ENCODE measurements around the gene GALNT4. TPM values are rescaled to one million over a fixed set of nuclear protein-coding genes. Genes with fewer than 3 reads are reported as not detected.

Gene GALNT4
- polyA plus RNA-seq, 1 experiment: 2.1 TPM

DNA sequence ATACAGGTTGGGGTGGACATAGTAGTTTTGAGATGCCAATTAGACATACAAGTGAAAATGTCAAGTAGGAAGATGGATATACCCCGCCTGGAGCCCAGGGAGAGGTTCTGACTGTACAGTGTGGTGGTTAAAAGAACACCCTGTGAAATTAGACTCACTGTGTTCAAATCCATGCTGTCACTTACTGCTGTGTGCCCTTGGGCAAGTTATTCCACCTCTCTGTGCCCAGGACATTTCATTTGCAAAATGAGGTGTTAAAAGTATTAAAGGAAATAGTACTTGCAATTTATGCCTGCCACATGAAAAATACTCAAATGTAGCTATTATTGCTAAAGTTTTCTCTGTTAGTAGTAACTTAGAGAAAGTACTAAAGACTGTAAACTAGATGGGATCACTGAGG, 18.5 kb downstream of the GALNT4 start:
- Histone ChIP-seq H3K36me3 (ENCODE audit: control insufficient read depth, insufficient read depth, low read length) (no peaks in the 10 kb centered on the region), H3K27me3 (ENCODE audit: control insufficient read depth, insufficient read depth, low read length) (no peaks in the 10 kb centered on the region), H3K4me3 (ENCODE audit: low read depth, low read length) (no peak overlapping the region)
- CTCF ChIA-PET: interaction anchor here (1.2 to 1.7 kb wide), 3 partner anchors 9 to 488 kb away, joined by 3 to 4 read pairs (median 4); no protein-coding TSS in a partner anchor
- no peak for DNase-seq (ENCODE audit: low read depth)
- POLR2A ChIA-PET: no interaction called here
- TF ChIP-seq, protein P1, sequence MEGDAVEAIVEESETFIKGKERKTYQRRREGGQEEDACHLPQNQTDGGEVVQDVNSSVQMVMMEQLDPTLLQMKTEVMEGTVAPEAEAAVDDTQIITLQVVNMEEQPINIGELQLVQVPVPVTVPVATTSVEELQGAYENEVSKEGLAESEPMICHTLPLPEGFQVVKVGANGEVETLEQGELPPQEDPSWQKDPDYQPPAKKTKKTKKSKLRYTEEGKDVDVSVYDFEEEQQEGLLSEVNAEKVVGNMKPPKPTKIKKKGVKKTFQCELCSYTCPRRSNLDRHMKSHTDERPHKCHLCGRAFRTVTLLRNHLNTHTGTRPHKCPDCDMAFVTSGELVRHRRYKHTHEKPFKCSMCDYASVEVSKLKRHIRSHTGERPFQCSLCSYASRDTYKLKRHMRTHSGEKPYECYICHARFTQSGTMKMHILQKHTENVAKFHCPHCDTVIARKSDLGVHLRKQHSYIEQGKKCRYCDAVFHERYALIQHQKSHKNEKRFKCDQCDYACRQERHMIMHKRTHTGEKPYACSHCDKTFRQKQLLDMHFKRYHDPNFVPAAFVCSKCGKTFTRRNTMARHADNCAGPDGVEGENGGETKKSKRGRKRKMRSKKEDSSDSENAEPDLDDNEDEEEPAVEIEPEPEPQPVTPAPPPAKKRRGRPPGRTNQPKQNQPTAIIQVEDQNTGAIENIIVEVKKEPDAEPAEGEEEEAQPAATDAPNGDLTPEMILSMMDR (IDR thresholded peaks at IDR 0.05; ENCODE audit: insufficient read depth, low read depth, low read length): no peak

DNA sequence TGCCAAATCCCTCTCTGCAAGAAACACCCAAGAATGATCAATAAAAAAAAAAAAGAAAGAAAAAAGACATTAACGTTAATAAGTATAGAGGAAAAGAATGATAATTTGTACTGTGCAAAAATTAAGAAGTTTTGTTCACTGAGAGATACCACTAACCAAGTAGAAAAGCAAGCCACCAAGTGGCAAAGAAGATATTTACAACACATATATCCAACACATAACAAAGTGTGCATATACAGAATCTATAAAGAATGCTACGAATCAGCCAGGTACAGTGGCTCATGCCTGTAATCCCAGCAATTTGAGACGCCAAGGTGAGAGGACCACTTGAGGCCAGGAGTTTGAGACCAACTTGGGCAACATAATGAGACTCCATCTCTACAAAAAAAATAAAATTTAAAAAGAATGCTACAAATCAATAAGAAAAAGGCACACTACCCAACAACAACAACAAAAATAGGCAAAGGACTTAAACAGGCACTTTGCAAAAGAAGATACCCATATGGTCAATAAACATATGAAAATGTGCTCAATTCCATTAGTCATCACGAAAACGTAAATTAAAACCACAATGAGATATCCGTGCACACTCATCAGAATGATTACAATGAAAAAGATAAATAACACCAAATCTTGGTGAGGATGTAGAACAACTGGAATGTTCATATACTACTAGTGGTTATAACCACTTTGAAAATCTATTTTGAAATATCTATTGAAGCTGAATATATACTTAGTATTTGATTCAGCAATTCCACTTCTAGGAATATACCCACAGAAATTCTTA, 19.8 kb downstream of the GALNT4 start:
- no peak for DNase-seq (ENCODE audit: low read depth)
- TF ChIP-seq, protein P1 (IDR thresholded peaks at IDR 0.05; ENCODE audit: insufficient read depth, low read depth, low read length): no peak
- no peaks in the 10 kb centered on the region for H3K27me3 ChIP-seq (ENCODE audit: control insufficient read depth, insufficient read depth, low read length)
- no peak overlapping the region for H3K4me3 ChIP-seq (ENCODE audit: low read depth, low read length)
- POLR2A ChIA-PET: no interaction called here
- no peaks in the 10 kb centered on the region for H3K36me3 ChIP-seq (ENCODE audit: control insufficient read depth, insufficient read depth, low read length)
- CTCF ChIA-PET: interaction anchor here (0.9 to 1.2 kb wide), 2 partner anchors 17 to 453 kb away, joined by 4 read pairs; no protein-coding TSS in a partner anchor

DNA sequence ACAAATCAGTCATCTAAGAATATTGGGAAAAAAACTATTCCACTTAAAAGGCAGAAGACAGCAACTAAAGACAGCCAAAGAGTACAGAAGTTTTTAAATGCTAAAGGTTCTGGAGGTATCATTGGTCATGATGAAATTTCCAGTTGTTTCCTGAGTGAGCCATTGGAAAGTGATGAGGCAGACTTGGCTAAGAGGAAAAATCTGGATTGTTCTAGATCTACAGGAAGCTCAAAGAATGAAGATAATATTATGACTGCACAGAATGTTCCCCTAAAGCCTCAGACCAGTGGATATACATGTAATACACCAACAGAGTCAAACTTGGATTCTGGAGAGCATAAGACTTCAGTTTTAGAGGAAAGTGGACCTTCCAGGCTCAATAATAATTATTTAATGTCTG, 22.8 kb downstream of the GALNT4 start:
- TF ChIP-seq, protein P1 (IDR thresholded peaks at IDR 0.05; ENCODE audit: insufficient read depth, low read depth, low read length): no peak
- Histone ChIP-seq H3K27me3 (ENCODE audit: control insufficient read depth, insufficient read depth, low read length) (no peaks in the 10 kb centered on the region), H3K36me3 (ENCODE audit: control insufficient read depth, insufficient read depth, low read length) (no peaks in the 10 kb centered on the region), H3K4me3 (ENCODE audit: low read depth, low read length) (no peak overlapping the region)
- no peak for DNase-seq (ENCODE audit: low read depth)
- CTCF ChIA-PET: no interaction called here
- POLR2A ChIA-PET: no interaction called here

DNA sequence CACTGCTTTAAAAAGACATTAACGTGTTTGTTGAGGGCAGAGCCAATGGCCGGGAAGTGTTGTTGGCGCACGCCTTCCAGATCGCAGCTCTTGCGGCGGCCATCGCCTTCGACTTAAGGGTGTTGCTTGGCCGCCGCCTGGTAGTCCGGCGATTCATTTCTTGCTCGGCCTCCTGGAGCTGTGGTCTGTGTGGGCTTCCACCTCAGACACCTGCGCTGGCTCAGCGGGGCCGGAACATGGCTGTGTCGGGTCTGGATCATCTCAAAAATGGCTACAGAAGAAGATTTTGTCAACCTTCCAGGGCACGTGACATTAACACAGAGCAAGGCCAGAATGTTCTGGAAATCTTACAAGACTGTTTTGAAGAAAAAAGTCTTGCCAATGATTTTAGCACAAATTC, 24.7 kb downstream of the GALNT4 start:
- TF ChIP-seq, protein P1 (IDR thresholded peaks at IDR 0.05; ENCODE audit: insufficient read depth, low read depth, low read length): no peak
- H3K27me3 ChIP-seq (ENCODE audit: control insufficient read depth, insufficient read depth, low read length): no peaks in the 10 kb centered on the region
- ChIA-PET CTCF (interaction anchor here (1.3 kb wide), 1 partner anchor 25 kb away, joined by 3 read pairs; no protein-coding TSS in a partner anchor), POLR2A (no interaction called here)
- H3K36me3 ChIP-seq (ENCODE audit: control insufficient read depth, insufficient read depth, low read length): no peaks in the 10 kb centered on the region
- H3K4me3 ChIP-seq (ENCODE audit: low read depth, low read length): no peak overlapping the region
- no peak for DNase-seq (ENCODE audit: low read depth)

DNA sequence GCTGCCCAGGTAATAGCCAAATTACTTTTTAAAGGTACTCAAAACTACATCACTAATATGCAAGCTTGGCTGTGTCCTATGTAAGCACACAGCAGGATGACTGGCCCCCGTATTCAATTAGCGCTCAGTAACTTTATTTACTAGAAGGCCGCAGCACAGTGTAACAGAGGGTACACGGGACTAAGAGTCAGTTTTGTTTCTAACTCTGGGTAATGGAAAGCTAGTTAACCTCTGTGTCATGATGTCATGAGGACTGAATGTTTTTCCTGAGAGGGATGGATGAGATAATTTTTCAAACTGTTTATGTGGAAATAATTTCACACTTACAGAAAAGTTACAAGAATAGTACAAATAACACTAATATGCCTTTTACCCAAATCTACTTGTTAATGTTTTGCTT, 27.1 kb downstream of the GALNT4 start:
- H3K4me3 ChIP-seq (ENCODE audit: low read depth, low read length): no peak overlapping the region
- POLR2A ChIA-PET: no interaction called here
- no peaks in the 10 kb centered on the region for H3K36me3 ChIP-seq (ENCODE audit: control insufficient read depth, insufficient read depth, low read length)
- TF ChIP-seq, protein P1 (IDR thresholded peaks at IDR 0.05; ENCODE audit: insufficient read depth, low read depth, low read length): no peak
- CTCF ChIA-PET: interaction anchor here (0.8 to 2.1 kb wide), 6 partner anchors 10 to 36 kb away, joined by 3 to 7 read pairs (median 4); partner anchors contain the start of gene GALNT4
- H3K27me3 ChIP-seq (ENCODE audit: control insufficient read depth, insufficient read depth, low read length): no peaks in the 10 kb centered on the region
- no peak for DNase-seq (ENCODE audit: low read depth)
